Esophagus (tissue), 2 donors: ENCODE measurements around the gene AGAP2. TPM values are rescaled to one million over a fixed set of nuclear protein-coding genes. Genes with fewer than 3 reads are reported as not detected.

Source experiments
- H3K27ac ChIP-seq, 2 donors: one replicate each; pipeline ENCODE4 v1.5.1; 2013; ENCODE audit warnings: low read depth in 2 of 2, mild to moderate bottlenecking in 2 of 2, inconsistent platforms in 1 of 2, low read length in 1 of 2, moderate library complexity in 1 of 2
- H3K27me3 ChIP-seq, 2 donors: one replicate each; pipeline ENCODE4 v1.6.1; 2013; ENCODE audit warnings: low read length in 2 of 2, control low read depth in 1 of 2, mild to moderate bottlenecking in 1 of 2; ENCODE audit not compliant: insufficient read depth in 2 of 2, control insufficient read depth in 1 of 2
- H3K36me3 ChIP-seq, 2 donors: one replicate each; pipeline ENCODE4 v1.6.1; 2013; ENCODE audit warnings: low read length in 1 of 2; ENCODE audit not compliant: control insufficient read depth in 2 of 2, insufficient read depth in 2 of 2
- H3K4me1 ChIP-seq, 2 donors: one replicate each; pipeline ENCODE4 v1.6.1; 2013; ENCODE audit warnings: low read length in 1 of 2; ENCODE audit not compliant: control insufficient read depth in 2 of 2, insufficient read depth in 2 of 2
- H3K4me3 ChIP-seq, 2 donors: one replicate each; pipeline ENCODE4 v1.5.1; 2013; ENCODE audit warnings: low read length in 2 of 2, mild to moderate bottlenecking in 2 of 2, low read depth in 1 of 2, moderate library complexity in 1 of 2
- H3K9me3 ChIP-seq, 2 donors: one replicate each; pipeline ENCODE4 v1.6.1; 2013; ENCODE audit warnings: mild to moderate bottlenecking in 2 of 2, low read depth in 1 of 2, low read length in 1 of 2, moderate library complexity in 1 of 2; ENCODE audit not compliant: control insufficient read depth in 2 of 2, insufficient read depth in 1 of 2
- whole genome bisulfite sequencing, 2 donors: extraction: QIAGEN DNeasy Blood & Tissue Kit; methylation state at CpG; one replicate each; pipeline ENCODE4 v1.1.7; 2013; 5-methylcytosine and 5-hydroxymethylcytosine counted together
- polyA plus RNA-seq, 2 donors: library from polyadenylated mRNA; stranded (reverse); fragments of 200-250 nt; gene quantifications; one replicate each; pipeline ENCODE4 v1.2.3, GENCODE V29; 2013
- donor health status: healthy with polysubstance abuse.
- donor health status: Bipolar disorder and iron deficiency.

AGAP2 gene
- polyA plus RNA-seq, 2 donors: 0.61 to 0.94 TPM

DNA sequence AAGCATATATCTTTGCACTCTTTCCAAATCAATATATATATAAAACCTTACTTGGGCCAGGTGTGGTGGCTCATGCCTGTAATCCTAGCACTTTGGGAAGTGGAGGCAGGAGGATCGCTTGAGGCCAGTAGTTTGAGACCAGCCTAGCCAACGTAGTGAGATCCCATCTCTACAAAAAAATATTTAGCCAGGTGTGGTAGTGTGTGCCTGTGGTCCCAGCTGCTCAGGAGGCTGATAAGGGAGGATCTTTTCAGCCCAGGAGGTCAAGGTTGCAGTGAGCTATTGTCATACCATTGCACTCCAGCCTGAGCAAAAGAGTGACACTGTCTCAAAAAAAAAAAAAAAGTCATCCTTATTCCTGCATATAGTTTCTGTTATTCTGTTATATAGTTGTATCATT lies 30.2 kb downstream of the AGAP2 start:
- Histone ChIP-seq H3K9me3 (no peaks in the 10 kb centered on the region), H3K4me3 (no peak overlapping the region), H3K4me1 (no peaks in the 10 kb centered on the region), H3K27ac (no peak overlapping the region), H3K36me3 (peaks cover 0 to 2% of the 10 kb centered on the region in 2 donors), H3K27me3 (no peaks in the 10 kb centered on the region)
- WGBS, 2 donors: 87 to 93% methylated on average over 2 of the region's 2 CpGs

DNA sequence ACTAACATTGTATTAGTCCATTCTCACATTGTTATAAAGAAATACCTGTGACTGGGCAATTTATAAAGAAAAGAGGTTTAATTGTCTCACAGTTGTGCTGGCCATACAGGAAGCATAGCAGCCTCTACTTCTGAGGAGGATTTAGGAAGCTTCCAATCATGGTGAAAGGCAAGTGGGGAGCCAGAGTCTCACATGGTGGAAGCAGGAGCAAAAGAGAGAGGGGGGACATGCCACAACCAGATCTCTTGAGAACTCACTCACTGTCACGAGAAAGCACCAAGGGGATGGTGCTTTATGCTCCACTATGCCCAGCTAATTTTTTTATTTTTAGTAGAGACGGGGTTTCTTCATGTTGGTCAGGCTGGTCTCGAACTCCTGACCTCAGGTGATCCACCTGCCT lies 31.3 kb downstream of the AGAP2 start:
- H3K9me3 ChIP-seq: no peaks in the 10 kb centered on the region
- WGBS, 2 donors: 89 to 97% methylated on average over 3 of the region's 3 CpGs

DNA sequence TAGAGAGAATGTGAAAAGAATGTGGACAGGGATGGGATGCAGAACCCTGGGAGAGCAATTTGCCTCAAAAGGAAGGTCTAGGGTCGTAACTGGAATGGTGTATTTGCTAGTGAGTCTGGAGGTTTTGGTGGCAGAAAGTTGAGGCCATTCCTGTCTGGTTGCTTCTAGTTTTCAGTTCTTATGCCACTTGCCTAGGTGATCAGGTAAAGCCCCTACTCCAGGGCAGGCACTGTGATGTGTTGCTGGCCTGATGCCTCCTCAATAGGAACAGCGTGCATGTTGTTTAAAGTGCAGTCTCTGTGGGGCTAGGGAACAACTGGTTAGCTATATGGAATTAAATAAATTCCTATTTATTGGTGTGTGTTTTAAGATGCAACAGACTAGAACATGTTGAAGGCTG lies 38.2 kb downstream of the AGAP2 start:
- Histone ChIP-seq H3K36me3 (peaks cover 12 to 19% of the 10 kb centered on the region in 2 donors), H3K27me3 (no peaks in the 10 kb centered on the region), H3K4me1 (no peaks in the 10 kb centered on the region), H3K4me3 (no peak overlapping the region), H3K27ac (no peak overlapping the region), H3K9me3 (no peaks in the 10 kb centered on the region)
- WGBS, 2 donors: 98% methylated on average over 2 of the region's 2 CpGs

More for the DNA sequence above, 31.3 kb downstream of the AGAP2 start:
- H3K27ac ChIP-seq: no peak overlapping the region
- no peaks in the 10 kb centered on the region for H3K27me3 ChIP-seq
- no peaks in the 10 kb centered on the region for H3K36me3 ChIP-seq
- H3K4me1 ChIP-seq: no peaks in the 10 kb centered on the region
- H3K4me3 ChIP-seq: no peak overlapping the region

DNA sequence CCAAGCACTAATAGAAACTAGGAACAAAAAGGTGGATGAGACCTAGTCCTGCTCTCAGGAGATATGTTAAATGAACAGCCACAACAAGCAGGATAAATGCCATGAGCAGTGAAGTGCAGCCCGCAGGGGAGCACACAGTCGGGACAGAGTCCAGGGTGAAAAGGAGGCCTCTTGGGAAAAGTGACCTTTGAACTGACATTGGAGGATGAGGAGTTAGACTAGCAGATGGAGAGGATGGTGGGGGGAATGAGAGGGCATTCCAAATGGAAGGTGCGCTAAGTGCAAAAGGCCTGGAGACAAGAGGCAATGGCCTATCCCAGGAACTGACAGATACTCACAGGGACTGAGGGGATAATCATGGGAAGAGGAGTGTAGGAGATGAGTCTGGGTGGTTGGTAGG lies 40.1 kb downstream of the AGAP2 start:
- Histone ChIP-seq H3K27ac (no peak overlapping the region), H3K4me3 (no peak overlapping the region), H3K36me3 (peaks cover 12 to 19% of the 10 kb centered on the region in 2 donors), H3K4me1 (peaks cover 4 to 6% of the 10 kb centered on the region in 2 donors), H3K9me3 (no peaks in the 10 kb centered on the region), H3K27me3 (no peaks in the 10 kb centered on the region)
- 89 to 95% methylated on average over 3 of the region's 3 CpGs for WGBS, 2 donors

DNA sequence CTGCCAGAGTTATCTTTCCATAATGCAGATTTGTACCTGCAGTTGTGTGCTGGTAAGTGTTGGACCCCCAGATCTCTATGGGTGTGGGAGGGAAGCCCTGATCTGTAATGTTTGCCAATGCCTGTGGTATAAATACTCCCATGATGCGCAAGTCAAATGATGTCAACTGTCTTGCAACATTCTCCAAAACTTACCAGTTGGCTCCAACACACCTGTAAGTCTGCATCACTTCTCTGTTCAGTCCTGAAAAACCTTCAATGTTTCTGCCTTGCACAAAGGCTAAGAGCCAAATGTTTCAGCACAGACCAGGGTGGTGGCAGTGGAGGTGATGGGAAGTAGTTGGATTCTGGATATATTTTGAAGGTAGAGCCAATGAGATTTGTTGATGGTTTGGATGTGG lies 41.5 kb downstream of the AGAP2 start:
- H3K4me1 ChIP-seq: peaks cover 4 to 8% of the 10 kb centered on the region in 2 donors
- no peak overlapping the region for H3K27ac ChIP-seq
- H3K9me3 ChIP-seq: no peaks in the 10 kb centered on the region
- H3K36me3 ChIP-seq: peaks cover 12 to 19% of the 10 kb centered on the region in 2 donors
- 98 to 100% methylated on average over 1 of the region's 1 CpG for WGBS, 2 donors
- no peaks in the 10 kb centered on the region for H3K27me3 ChIP-seq
- H3K4me3 ChIP-seq: no peak overlapping the region

DNA sequence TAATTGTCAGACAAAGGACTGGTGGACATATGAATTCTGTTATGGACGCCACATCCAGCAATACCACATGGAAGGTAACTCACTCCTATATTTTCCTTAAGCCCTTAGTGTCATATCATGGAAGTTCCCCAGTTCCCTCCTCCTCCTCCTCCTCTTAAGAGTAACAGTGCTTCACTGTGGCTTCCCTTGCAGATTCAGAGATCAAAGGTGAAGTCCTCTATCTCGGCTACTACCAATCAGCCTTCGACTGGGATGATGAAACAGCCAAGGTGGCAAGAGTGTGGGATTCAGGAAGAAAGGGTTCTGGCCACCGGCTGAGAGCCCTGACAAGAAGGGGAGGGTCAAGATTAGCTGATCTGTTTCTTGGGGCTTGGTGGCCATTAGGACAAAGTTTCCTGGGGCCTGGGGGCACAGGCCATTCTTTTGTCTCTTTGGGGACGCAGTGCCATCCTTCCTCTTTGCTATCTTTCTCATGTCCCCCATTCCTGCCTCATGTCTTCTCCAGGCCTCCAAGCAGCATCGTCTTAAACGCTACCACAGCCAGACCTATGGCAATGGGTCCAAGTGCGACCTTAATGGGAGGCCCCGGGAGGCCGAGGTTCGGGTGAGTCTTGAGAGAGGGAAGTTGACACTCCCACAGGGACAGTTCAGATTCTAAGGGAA lies 42.6 kb downstream of the AGAP2 start:
- Histone ChIP-seq H3K36me3 (peaks cover 12 to 19% of the 10 kb centered on the region in 2 donors), H3K9me3 (no peaks in the 10 kb centered on the region), H3K4me1 (peaks cover 4 to 8% of the 10 kb centered on the region in 2 donors), H3K4me3 (no peak overlapping the region), H3K27ac (no peak overlapping the region), H3K27me3 (no peaks in the 10 kb centered on the region)
- WGBS, 2 donors: 87 to 93% methylated on average over 11 of the region's 11 CpGs

DNA sequence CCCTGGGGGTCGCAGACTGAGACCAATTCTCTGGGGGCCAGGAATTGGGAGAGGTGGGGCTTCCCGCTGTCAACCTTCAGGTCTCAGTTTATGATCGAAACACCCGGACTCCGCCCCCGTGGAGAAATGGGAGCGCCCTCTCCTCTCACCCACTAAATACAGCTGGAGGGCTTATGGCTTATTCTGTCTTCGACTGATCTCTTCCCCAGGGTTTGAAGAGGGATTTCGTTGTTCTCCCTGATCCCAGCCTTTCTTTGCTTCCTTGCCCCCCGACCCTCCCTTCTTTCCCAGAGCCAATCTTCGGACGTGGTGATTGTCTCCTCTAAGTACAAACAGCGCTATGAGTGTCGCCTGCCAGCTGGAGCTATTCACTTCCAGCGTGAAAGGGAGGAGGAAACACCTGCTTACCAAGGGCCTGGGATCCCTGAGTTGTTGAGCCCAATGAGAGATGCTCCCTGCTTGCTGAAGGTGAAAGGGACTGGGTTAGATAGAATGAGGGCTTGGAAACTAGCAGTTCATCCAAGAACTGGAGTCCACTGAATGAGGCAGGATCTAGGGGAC lies 44.0 kb downstream of the AGAP2 start:
- Histone ChIP-seq H3K9me3 (no peaks in the 10 kb centered on the region), H3K27me3 (no peaks in the 10 kb centered on the region), H3K36me3 (peaks cover 12 to 19% of the 10 kb centered on the region in 2 donors), H3K4me1 (peaks cover 4 to 8% of the 10 kb centered on the region in 2 donors), H3K27ac (peak overlapping the region; percentile 87 to 92), H3K4me3 (peak overlapping the region; percentile 98)
- 1% methylated on average over 13 to 15 of the region's 15 CpGs for WGBS, 2 donors

DNA sequence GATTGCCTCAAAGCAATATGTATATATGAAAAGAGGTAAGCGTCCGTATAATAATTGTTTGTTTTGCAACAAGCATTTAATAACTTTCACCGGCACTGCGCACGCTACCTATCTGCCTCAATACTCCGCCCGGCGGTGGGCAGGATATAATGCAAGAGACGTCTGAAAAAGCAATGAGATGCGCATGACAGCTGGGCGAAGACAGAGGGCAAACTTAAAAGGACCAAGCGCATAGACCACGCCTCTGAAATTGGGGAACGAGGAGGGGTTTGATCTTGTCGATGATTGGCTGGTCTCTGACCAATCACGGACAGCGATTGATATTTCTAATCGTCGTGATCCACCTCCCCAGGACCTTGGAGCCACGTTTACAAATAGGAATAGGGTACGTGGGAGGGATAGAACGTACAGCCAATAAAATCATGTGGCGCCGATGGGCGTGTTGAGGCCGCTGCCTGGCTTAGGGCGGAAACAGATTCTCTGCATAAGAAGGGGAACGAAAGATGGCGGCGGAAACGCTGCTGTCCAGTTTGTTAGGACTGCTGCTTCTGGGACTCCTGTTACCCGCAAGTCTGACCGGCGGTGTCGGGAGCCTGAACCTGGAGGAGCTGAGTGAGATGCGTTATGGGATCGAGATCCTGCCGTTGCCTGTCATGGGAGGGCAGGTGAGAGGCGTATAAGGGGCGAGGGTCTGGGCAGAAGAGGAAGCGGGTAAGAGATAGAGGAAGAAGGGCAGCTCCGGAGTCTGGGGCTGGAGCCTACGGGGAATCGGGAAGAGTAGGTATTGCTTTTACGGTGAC lies 44.7 kb downstream of the AGAP2 start, which contains the start of gene OS9:
Gene OS9 (plus strand): TSS at position 474 of the 800 bp plus-strand sequence. CDS start 30 bp downstream, at position 504.
- peaks cover 4 to 8% of the 10 kb centered on the region in 2 donors for H3K4me1 ChIP-seq
- peak within 1 kb of the TSS; percentile 98 for H3K4me3 ChIP-seq
- peak within 1 kb of the TSS; percentile 87 to 92 for H3K27ac ChIP-seq
- no peaks in the 10 kb centered on the region for H3K27me3 ChIP-seq
- peaks cover 12 to 19% of the 10 kb centered on the region in 2 donors for H3K36me3 ChIP-seq
- WGBS, 2 donors: 0% methylated on average over 44 to 45 of the region's 45 CpGs
- no peaks in the 10 kb centered on the region for H3K9me3 ChIP-seq

DNA sequence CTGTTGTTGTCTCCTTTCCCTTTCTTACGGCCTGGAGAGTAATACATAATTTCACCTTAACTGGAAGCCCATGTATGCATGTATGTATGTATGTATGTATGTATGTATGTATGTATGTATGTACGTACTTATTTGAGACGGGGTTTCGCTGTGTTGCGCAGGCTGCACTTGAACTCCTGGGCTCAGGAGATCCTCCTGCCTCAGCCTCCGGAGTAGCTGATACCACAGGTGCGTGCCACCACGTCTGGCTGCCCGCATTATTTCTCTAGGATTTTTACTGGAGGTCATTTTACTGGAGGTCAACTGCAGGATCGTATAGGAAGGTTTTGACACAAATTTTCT lies 45.3 kb downstream of the AGAP2 start:
- Histone ChIP-seq H3K27ac (no peak overlapping the region), H3K36me3 (peaks cover 12 to 15% of the 10 kb centered on the region in 2 donors), H3K27me3 (no peaks in the 10 kb centered on the region), H3K9me3 (no peaks in the 10 kb centered on the region), H3K4me3 (no peak overlapping the region), H3K4me1 (peaks cover 4 to 8% of the 10 kb centered on the region in 2 donors)
- WGBS, 2 donors: 55 to 59% methylated on average over 10 of the region's 10 CpGs
